HFFc6 (cell line): ENCODE results near the gene NEO1. TPM values are rescaled to one million over a fixed set of nuclear protein-coding genes. Genes with fewer than 3 reads are reported as not detected.

Source experiments
- DNase-seq: peaks from one replicate; pipeline ENCODE4 v3.0.0-alpha.2; 2018
- H3K27ac Mint-ChIP-seq: 2 replicates; pipeline ENCODE4 v1.8.0; 2020; ENCODE audit warnings: mild to moderate bottlenecking, mixed read lengths
- H3K27me3 Mint-ChIP-seq: 2 replicates; pipeline ENCODE4 v1.8.0; 2021; ENCODE audit warnings: mild to moderate bottlenecking, moderate library complexity, mixed read lengths; ENCODE audit not compliant: insufficient read depth
- H3K36me3 Mint-ChIP-seq: 2 replicates; pipeline ENCODE4 v1.8.0; 2021; ENCODE audit warnings: low read depth, mixed read lengths
- H3K4me1 Mint-ChIP-seq: 2 replicates; pipeline ENCODE4 v1.8.0; 2020; ENCODE audit warnings: low read depth, mixed read lengths
- H3K4me3 Mint-ChIP-seq: 2 replicates; pipeline ENCODE4 v1.8.0; 2020; ENCODE audit warnings: mild to moderate bottlenecking, moderate library complexity, mixed read lengths
- H3K9me3 Mint-ChIP-seq: 2 replicates; pipeline ENCODE4 v1.8.0; 2020; ENCODE audit warnings: mild to moderate bottlenecking, mixed read lengths
- CTCF ChIP-seq: fragments of 200-600 bp; sonication (generic); IDR thresholded peaks from 2 replicates; pipeline ENCODE4 v1.5.0; 2021; ENCODE audit warnings: antibody characterized with exemption, mild to moderate bottlenecking
- total RNA-seq, 6 experiments: library from RNA; stranded (reverse); fragmentation: NEBNext Ultra II Directional; extraction: Animal tissue kit (Norgen Biotek cat#: 25700); gene quantifications; 2 replicates in 1 of 6; 3 replicates in 5 of 6; pipeline ENCODE4 v1.2.3, GENCODE V29; 2021

NEO1 gene
- total RNA-seq, 6 experiments from 2014 or later, result 6.4 to 20.3 (median 16.3) TPM

DNA sequence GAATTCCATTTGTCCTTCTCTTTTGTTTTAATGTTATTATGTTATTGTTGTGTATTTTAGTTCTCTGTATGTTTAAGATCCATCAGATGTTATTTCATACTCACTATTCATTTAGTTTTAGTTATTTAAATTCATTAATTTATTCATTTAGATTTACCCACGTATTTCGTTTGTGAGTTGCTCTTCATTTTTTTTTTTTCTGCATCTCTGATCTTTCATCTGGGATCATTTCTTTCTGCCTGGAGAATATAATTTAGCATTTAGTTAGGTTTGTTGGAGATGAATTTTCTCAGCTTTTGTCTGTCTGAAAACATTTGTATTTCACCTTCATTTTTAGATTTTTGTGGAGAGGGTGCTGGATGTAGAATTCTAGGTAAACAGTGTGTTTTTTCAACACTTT, 12.9 kb downstream of the NEO1 start:
- DNase-seq, result no peak
- H3K27ac Mint-ChIP-seq, result no peak overlapping the region
- TF ChIP-seq CTCF, result no peak
- H3K9me3 Mint-ChIP-seq, result no peaks in the 10 kb centered on the region
- no peak overlapping the region for H3K4me3 Mint-ChIP-seq
- H3K27me3 Mint-ChIP-seq, result peaks cover 12% of the 10 kb centered on the region; the same call in 1 of the 2 replicates
- H3K4me1 Mint-ChIP-seq, result no peaks in the 10 kb centered on the region
- no peaks in the 10 kb centered on the region for H3K36me3 Mint-ChIP-seq

DNA sequence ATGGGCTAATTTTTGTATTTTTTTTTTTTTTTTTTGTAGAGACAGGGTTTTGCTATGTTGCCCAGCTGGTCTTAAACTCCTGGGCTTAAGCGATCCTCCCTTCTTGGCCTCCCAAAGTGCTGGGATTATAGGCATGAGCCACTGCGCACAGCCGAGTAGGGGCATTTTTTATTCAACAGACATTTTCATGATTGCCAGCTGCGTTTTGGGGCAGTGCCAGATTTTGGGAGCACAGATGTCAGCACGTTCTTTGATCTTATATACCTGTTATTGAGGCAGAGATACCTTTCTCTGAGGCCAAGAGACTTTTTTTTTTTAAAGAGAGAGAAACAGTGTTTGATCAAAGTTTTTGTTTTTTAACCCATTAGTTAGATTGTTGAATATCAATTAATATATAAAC, 16.8 kb downstream of the NEO1 start:
- H3K36me3 Mint-ChIP-seq, result no peaks in the 10 kb centered on the region
- H3K4me1 Mint-ChIP-seq, result no peaks in the 10 kb centered on the region
- H3K27me3 Mint-ChIP-seq, result no peaks in the 10 kb centered on the region; the same call in 1 of the 2 replicates
- H3K4me3 Mint-ChIP-seq, result no peak overlapping the region
- TF ChIP-seq CTCF, result no peak
- H3K9me3 Mint-ChIP-seq, result no peaks in the 10 kb centered on the region
- no peak for DNase-seq
- no peak overlapping the region for H3K27ac Mint-ChIP-seq

DNA sequence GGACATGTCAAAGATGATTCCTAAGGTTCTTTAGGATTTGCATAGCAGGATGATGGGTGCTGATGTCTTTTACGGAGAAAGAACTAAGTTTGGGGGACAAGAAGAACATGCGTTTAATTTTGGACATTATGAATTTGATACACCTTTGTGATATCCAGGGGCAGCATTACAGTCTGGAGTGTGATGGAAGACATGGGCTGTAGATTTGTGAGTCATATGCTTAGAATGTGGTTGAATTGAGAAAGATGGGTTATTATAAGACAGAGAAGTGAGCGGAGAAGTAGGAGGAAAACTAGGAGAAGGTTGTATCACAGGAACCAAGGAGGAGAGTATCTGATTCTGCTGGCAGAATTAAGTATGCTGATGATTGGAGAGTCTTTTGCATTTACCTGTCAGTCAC, 20.6 kb downstream of the NEO1 start:
- H3K4me1 Mint-ChIP-seq, result no peaks in the 10 kb centered on the region
- no peaks in the 10 kb centered on the region for H3K36me3 Mint-ChIP-seq
- DNase-seq, result no peak
- no peaks in the 10 kb centered on the region for H3K9me3 Mint-ChIP-seq
- no peak overlapping the region for H3K4me3 Mint-ChIP-seq
- H3K27ac Mint-ChIP-seq, result no peak overlapping the region
- TF ChIP-seq CTCF, result no peak
- H3K27me3 Mint-ChIP-seq, result no peaks in the 10 kb centered on the region; the same call in 1 of the 2 replicates

- Mint-ChIP-seq H3K9me3 (no peaks in the 10 kb centered on the region), H3K4me3 (no peak overlapping the region), H3K27me3 (no peaks in the 10 kb centered on the region; the same call in 1 of the 2 replicates), H3K4me1 (peaks cover 6% of the 10 kb centered on the region), H3K27ac (no peak overlapping the region), H3K36me3 (no peaks in the 10 kb centered on the region)
- TF ChIP-seq CTCF, result no peak
- DNase-seq, result no peak
These were observed 22.0 kb downstream of the NEO1 start for GRCh38 chr15:73074241-73074640.

DNA sequence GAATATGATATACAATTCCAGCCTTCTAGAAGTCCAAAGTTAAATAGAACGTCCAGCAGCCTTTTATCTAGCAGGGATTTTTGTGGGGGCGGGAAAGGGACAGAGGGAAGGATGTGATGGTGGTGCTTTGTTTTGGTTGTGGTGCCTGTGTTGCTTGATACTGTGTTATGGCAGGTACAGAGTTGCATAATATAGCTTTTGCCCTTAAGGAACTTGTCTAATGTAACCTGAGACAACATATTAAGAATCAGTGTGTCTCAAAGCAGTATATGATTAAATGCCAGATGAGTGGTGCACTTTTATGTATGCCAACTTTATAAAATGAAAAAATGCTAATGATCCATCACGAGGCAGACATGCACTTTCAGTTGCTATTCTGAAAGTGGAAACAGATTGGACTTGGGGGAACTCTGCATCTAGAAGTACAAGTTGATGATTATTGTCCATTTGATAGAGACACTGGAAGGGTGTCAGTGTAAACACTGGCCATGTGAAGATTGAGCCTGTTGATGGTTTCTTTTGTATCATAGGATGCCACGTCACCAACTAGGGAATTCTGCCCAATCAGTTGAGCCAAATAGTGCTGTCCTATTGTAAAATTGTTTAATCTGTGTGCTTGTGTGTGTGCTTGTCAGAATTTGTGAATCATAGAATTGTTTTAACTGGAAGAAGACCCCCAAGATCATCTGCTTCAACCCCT, 23.0 kb downstream of the NEO1 start:
- Mint-ChIP-seq H3K36me3 (no peaks in the 10 kb centered on the region), H3K4me1 (peaks cover 6% of the 10 kb centered on the region), H3K4me3 (no peak overlapping the region), H3K27me3 (no peaks in the 10 kb centered on the region; the same call in 1 of the 2 replicates), H3K9me3 (no peaks in the 10 kb centered on the region), H3K27ac (no peak overlapping the region)
- DNase-seq, result no peak
- TF ChIP-seq CTCF, result no peak
